ENCODE measurements around the gene SLC66A1.

The SLC66A1 gene

DNA sequence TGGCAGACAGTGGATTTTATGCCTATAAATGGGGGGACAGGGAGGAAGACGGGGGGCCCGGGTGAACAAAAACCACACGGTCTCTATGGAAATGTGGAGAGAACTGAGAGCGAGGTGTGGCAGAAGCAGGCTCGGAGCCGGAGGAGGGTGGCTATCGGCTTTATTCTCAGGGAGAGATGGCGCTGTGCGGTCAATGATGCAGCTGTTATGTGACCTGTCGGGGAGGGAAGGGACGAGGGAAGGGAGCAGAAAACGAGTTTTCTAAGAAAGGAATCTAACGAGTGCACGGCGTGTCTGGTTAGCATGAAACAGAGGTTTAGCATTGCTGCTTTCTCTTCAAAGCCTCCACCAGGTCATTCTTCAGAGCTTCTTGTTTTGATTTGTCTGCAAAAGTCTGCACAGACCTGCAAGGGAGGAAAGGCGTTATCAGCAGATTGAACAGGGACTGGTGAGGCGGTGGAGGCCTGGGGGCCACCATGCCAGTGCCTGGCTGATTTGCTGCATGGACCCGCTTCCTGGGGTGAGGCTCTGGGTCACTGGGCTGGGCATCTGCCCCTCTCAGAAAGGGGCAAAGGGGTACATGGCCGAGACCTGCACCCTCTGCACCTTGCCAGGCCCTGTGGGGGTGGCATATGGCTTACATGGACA, 27.2 kb downstream of the SLC66A1 start:
- no peak for DNase-seq
- intact Hi-C loops (cut with DNase I): no loop called here

DNA sequence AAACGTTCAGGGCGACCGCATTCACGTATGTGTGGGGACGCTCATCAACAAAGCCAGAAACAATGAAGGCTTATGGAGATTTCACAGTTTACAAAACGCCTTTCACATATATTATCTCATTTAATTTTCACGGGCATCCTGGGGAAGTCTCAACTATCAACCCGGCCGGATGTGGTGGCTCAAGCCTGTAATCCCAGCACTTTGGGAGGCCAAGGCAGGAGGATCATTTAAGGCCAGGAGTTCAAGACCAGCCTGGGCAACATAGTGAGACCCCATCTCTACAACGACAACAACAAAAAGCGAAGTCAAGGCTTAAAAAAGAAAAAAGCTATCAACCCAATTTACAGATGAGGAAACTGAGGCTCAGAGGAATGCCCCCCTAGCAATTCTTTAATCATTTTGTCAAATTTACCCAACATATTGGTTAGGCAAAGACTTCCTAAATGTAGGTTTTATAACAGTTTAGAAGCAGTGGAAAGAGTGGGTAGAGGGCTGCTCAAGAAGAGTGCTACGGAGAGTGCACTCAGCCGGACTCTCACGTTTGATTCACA, 28.3 kb downstream of the SLC66A1 start:
- intact Hi-C loops (cut with DNase I): loop anchor here (5.0 kb wide), 1 partner anchor 312 kb away; no protein-coding TSS in a partner anchor
- DNase-seq: no peak

DNA sequence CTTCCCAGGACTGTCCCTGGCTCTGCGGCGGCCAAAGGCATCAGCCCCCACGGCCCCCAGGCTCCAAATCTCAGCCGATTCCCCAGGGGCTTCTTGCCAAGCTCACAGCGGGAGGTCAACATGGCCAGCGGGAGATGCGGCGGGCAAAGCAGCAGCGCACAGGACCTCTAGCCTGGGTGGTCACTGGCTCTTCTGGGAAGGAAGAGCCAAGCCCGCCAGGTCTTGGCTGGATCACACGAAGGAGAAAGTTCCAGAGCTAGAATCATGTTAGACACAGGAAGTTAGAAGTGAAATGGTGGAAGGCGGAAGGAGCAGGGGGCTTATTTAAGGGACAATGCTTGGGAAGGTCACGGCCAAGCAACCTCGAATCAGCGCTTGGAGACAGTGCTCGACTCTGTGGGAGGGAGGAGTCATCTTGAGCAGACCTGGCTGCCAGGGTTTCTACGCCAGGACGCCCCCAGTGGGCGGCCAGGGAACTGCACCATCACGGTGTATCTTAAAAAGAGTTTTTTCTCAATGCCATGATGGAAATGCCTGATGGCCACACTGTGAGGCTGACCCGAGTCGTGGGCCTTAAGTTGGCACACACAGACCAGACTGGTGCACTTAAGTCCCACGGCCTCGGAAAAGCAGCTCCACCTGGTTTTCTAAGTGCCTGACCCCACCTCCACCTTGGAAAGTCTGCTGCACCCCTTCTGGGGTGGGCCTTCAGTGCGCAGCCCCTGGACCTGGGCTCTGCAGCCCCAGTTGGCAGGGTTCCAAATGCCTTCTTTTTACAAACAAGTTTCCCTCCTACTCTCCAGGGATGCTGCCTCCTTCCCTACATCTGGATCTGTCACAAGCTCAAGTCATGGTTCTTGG, 29.3 kb downstream of the SLC66A1 start:
- intact Hi-C loops (cut with DNase I): loop anchor here (5.0 kb wide), 1 partner anchor 311 kb away; no protein-coding TSS in a partner anchor
- peak; percentile 32 to 85 (median 71) for DNase-seq

DNA sequence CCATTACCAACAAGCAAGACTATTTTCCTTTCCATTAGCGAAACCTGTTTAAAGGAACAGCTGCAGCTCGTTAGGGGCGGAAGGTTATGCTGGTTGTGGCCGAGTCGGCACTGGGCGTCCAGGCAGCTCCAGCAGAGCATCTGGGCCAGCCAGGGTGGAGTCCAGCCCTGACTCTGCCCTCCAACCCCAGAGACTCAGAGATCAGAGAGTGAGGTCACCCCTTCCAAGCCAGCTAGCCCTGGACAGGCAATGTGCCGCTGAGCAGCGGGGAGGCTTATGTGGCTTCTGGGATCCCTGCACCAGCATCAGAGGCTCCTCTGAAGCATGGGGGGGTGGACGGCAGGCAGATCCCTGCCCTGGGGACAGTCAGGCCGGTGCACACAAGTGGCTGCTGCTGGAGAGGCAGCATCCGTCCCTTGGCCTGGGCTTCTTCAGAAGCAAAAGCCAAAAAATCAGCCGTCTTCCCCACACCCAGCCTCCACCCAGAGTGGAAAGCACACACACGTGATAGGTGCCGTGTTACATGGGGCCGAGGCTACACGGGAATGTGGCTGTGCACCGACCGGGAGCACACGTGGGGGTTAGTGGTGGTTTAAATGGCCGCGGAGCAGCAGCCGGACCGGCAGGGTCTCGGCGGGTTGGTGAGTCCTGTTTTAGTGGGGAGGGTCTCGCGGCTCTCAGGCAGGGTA, 30.1 kb downstream of the SLC66A1 start:
- intact Hi-C loops (cut with DNase I): loop anchor here (5.0 kb wide), 1 partner anchor 310 kb away; no protein-coding TSS in a partner anchor
- no peak for DNase-seq

DNA sequence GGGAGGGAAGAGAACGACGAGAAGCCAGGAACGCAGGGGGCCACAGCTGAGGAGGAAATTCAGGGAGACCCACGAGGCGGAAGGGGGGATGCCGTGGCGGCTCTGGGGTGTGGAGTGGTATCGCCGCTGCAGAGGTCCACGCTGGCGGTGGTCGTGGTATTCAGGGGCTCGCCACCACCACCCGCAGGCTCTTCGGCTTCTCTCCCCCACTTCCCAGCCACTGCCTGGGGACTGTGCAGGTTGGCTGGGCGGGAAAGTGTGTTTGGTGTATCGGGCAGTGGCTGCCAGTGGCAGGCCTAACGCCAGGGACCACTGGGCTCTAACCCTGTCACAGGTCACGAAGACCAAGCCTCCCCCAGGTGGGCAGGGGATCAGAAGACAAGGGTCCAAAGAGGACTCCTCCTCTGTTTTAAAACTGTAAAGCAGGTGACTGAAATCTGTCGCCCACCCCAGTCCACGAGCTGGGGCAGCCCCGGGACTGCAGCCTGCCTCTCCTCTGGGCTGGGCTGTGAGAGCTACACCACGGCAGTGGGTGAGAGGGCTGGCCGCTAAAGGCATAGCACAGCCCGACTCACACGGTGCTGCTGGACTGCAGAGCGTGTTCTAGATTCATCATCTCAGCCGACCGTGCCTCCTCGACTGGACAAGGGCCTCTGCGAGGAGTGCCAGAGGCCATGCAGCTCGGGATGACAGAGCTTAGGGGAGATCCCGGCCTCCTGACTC, 30.9 kb downstream of the SLC66A1 start:
- intact Hi-C loops (cut with DNase I): loop anchor here (5.0 kb wide), 1 partner anchor 309 kb away; no protein-coding TSS in a partner anchor
- DNase-seq: no peak

DNA sequence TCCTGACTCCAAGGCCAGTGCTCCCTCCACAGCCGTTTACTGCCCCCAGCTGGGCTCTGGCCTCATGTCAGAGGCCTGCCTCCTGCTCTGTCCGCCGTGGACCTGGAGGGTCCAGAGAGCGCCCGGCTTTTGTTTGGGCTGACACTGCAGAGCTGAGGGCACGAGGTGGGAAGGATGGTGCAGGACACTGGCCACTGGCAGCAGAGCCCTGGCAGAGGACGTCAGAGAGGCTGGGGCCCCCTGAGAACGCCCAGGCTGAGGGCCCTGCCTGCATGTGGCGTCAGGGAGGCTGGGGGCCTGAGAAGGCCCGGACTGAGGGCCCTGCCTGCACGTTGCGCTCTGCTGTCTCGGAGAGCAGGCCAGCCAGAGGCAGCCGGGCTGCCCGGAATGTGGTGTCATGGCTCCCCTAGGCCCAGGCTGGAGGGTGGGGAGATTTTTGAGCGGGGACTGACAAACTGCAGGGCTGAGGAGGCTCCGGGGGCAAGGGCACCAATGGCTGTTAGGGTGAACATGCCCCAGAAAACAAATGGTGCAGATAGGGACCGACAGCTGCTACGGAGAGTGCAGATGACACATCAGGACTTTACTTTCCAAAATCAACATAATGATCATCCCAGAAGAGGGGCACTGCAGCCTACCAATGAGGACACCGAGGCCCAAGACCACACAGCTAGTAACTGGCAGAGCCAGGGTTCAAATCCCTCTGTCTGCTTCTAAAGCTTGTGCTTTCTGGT, 31.7 kb downstream of the SLC66A1 start:
- no peak for DNase-seq
- intact Hi-C loops (cut with DNase I): loop anchor here (5.0 kb wide), 1 partner anchor 309 kb away; no protein-coding TSS in a partner anchor

DNA sequence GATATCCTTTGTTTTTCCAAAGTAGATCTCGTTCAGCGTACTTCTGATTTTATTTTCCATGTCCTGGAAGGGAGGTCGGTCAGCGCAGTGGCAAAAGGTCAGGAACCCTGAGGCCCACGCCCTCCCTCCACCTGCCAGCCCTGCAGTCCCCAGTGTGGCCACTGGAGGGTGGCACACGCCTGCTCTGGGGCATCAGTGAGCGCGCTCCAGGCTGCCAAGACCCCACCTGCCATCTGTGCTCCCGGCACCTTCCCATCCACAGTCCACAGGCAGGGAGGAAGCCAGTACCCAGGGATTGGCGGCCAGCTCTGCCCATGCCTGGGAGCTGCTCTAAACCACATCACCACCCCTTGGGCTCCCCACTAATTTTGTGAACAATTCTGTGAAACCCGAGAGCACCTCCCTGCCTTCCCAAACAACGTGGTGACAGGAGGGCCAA, 32.3 kb downstream of the SLC66A1 start:
- intact Hi-C loops (cut with DNase I): loop anchor here (5.0 kb wide), 1 partner anchor 308 kb away; no protein-coding TSS in a partner anchor
- DNase-seq: peak in 41 of 42 donors; percentile 28 to 86 (median 65)

DNA sequence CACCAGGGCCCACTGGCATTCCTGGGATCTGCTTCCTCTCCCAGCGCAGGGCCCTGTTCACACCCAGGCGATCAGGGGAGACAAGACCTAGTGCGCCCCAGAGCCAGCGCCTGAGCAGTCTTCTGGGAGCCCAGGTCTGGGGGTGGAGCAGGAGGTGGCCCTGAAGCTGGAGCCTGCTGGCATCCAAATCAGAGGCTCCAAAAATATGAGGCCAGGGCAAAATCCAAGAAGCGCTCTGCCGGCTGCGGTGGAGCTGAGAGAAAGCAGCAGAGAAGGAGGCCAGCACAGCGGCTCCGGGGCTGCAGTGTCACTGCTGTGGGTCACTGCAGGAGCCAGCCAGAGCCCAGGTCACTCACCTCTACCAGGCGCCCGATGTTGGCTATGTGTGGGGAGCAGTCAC, 32.7 kb downstream of the SLC66A1 start:
- DNase-seq: no peak
- intact Hi-C loops (cut with DNase I): loop anchor here (5.0 kb wide), 1 partner anchor 307 kb away; no protein-coding TSS in a partner anchor

DNA sequence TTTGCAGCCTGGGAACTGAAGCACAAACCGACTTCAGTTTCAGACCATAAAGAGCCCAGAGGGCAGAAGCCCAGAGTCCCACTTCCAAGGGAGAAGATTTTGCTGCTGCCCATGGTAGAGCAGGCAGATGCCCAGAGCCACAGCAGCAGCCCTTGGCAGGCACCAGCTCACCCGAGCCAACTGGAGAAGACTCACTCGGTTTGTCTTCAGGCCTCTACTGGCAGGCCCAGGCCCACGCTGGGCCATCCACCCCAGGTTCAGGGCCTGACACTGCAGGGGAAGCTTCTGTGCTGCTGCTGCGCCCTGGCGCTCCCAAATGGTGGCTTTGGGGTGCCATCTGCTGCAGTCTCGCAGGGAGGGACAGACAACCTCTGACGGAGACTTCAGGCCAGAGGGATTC, 33.3 kb downstream of the SLC66A1 start:
- peak in 11 of 42 donors; percentile 8 to 57 (median 28) for DNase-seq
- intact Hi-C loops (cut with DNase I): no loop called here

DNA sequence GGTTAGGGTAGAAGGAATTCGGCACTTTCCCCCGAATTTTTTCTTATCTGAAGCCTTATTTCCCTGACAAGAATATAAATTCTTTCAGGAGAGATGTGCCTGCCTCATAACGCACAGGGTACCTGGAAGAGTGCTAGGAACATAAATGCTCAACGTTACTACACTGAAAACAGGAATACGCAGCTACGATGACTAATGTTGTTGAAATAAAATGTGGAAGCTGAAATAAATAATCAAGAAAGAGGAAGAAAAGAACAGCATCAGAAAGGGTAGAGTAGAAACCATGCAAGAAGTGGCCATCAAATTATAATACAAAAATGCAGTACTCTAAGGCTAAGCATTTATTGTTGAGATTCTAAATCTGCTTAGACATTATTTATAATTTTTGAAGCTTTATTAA, 33.9 kb downstream of the SLC66A1 start:
- intact Hi-C loops (cut with DNase I): no loop called here
- DNase-seq: no peak

DNA sequence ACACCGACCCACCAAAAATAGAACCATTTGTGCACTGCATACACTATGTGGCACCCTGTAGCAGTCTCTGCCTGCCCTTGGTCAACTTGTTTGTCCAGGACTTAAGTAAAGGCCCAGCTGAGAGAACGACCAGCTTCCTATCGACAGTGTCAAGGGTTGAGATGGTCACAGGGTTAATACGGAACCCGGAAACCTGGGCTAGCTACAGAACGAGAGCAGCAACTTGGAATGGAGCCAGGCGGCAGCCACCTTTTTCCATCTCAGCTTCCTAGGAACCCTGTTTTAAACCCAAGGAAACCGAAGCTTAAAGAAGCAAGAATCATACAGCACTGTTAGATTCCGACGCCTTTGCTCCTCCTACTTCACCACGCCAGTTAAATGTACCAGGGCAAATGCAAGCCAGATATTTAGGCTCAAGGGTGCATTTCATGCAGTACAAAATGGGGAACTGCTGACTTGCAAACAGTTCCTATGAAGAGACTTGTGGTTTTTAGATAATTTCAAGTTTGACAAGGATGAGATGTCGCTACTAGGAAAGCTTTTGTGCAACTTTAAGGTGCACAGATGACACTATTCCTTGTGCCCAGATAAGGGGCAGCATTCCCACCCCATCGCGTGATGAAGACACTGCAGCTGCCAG, 35.5 kb downstream of the SLC66A1 start:
- intact Hi-C loops (cut with DNase I): no loop called here
- DNase-seq: no peak

DNA sequence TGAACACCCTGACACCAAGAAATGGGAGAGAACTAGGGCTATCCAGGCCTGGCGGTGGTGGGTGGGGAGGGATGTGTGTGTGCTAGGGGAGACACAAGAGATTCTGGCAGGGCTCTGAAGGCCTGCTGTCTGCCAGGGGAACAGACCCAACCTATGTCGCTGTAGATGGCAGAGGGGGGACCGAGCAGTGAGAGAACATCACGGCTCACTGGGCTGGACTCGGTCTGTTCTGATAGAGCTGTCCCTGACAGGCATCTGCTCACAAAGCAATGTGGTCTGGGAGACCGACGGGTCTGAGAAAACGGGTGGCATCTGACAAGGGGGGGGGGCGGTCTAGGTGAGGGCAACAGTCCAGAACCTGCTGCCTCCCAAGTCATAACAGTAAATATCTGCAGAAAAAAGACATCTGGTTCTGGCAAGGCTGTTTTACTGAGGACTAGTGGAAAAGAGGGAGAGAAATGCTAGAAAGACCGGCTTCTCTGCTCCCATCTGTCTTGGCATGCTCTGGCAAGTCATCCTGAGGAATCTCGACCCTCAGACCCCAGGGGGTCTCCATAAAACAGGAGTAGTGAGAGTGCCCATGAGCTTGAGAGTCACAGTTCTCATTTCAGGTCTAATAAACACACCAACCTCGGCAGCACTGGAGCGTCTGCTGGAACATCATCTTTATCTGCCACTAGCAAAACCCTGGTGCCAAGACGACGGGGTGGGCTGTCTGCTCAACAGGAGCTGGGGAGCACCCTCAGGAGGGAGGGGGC, 36.5 kb downstream of the SLC66A1 start:
- no peak for DNase-seq
- intact Hi-C loops (cut with DNase I): no loop called here

DNA sequence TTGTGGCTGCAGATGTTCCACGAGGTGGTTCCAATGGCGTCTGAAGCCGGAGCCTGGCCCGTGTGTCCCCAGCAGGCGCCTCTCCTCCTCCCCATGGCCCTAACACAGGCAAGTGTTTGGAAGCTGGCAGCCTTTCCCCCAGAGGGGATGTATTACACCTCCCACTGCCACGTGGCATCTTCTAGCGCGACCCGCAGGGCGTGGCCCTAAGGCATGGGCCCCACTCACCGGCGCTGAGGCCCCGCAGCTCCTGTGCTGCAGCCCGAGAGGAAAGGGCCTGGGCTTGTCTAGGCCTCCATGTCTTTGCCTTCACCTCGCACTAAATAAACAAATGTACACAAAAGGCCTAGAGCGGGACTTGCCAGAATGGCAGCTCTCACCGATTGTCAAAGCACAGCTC, 37.9 kb downstream of the SLC66A1 start:
- intact Hi-C loops (cut with DNase I): no loop called here
- no peak for DNase-seq

DNA sequence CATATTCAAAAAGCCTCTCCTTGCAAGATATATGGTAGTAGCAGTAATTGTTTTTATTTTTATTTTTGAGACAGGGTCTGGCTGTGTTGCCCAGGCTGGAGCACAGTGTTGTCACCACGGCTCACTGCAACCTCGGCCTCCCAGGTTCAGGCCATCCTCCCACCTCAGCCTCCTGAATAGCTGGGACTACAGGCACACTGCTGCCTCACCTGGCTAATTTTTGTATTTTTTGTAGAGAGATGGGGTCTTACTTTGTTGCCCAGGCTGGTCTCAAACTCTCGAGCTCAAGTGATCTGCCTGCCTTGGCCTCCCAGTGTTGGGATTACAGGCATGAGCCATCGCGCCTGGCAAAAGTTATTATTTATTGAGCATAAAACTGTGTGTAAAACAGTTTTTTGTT, 38.4 kb downstream of the SLC66A1 start:
- intact Hi-C loops (cut with DNase I): no loop called here
- DNase-seq: no peak

DNA sequence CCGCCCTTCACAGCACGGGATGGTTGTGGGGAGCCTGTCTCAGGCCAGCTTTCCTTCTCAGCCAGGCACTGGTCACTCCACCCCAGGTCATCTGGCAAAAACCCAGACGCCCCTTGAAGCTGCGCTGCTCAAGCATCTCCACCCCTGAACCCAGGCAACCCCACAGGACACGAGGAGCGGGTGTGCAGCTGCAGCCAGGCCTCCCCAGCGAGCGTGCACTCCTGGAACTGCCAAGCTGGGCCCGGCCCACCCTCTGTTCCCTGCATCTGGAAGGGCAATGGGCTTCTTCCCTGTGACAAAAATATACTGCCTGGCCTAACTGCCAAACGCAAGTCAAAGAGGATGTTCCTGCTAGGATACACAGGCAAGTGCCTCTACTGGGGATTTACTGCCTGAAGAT, 39.7 kb downstream of the SLC66A1 start:
- no peak for DNase-seq
- intact Hi-C loops (cut with DNase I): no loop called here

DNA sequence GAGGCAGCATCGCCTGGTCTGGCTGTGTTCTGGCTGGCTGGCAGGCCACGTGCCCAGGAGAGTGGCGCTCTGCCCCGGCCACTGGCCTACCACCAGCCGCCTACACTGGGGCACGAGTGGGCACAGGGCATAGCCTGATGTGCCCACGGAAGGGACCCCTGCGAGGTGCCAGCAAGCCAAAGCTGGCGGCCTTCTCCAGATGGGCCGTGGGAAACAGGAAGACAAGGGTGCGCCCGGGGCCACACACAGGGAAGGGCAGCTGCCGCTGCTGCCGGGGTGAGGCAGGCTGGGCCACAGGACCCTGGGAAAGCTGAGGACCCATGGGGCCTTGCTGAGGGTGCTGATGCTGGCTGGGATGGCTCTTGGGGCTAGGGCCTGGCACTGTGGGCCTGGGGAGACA, 40.7 kb downstream of the SLC66A1 start:
- intact Hi-C loops (cut with DNase I): no loop called here
- no peak for DNase-seq

DNA sequence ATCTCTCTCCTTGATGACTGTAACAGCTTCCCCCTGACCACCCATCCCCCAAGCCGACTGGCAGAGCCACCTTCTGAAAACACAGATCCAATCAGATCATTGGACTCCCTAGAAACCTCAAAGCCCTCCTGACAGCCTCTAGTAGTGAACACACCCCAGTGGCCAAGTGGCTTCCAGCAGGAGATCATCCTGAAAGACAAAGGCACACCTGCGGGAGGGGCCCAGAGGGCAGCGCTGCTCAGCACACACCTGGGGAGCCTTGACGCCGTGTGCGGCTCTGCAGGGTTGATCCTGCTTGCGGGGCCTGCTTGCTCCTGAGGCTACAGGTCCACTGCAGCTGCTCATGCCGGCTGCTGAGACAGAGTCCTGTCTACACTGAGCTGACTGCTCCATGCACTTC, 41.5 kb downstream of the SLC66A1 start:
- no peak for DNase-seq
- intact Hi-C loops (cut with DNase I): no loop called here
